ENCODE results near the gene SMIM38.

GRCh38 chr11:69178819-69179482, 23.2 kb downstream of the SMIM38 start:
- no peak for TF ChIP-seq CTCF (IDR thresholded peaks at IDR 0.05)
- TF ChIP-seq POLR2A (IDR thresholded peaks at IDR 0.05): no peak

Measured in body of pancreas (tissue), 4 donors.